ENCODE data around the gene CCDC187.

The CCDC187 gene

DNA sequence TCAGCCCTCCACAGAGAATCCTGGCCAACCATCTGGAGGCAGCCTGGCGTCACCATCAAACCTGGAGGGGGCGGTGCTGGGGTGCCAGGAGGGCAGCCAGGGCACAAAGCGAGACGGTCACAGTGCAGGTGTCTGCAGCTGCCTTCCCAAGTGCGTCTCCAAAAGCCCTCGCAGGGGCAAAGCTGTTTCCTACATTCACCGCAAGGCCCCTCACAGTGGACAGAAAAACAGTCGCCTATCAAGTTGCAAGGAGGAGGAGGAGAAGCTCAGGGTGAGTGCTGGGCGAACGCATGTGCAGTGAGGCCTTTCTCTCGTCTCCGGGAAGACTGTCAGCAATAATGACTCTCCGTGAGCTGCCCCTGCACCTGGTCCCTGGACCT, 81.0 kb downstream of the CCDC187 start:
- no peak for DNase-seq

DNA sequence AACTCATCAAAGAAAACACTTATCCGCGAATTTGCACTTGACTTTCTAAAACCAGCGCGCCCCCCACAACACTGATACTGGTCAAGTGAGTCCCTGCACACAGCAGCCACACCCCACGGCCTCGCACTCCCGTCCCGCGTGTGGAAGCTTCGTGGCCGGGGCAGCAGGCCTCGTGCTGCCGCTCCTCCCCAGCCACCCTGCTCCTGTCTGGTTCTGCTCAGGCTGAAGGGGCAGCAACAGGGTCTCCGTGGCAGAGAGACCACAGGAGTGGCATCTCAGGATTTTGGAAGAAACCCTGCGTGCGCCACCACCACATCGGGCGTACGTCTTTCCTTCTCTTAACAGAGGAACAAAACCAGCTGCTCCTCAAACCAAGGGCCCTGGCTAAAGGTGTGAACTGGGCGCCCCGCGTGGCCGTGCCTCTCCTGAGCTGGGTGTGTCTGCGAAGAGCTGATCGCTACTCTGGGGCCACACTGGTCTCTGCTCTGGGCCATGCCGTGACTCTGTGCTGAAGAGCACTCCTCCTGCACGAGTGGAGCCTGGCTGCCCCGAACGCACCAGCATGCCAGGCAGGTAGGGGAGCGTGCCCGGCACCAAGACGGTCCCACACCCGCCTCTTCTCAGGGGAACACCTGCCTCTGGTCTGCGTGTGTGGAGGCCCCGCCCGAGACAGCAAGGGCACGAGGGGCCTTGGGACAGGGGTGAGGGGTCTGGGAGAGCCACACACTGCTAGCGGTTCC, 81.6 kb downstream of the CCDC187 start:
- no peak for DNase-seq

DNA sequence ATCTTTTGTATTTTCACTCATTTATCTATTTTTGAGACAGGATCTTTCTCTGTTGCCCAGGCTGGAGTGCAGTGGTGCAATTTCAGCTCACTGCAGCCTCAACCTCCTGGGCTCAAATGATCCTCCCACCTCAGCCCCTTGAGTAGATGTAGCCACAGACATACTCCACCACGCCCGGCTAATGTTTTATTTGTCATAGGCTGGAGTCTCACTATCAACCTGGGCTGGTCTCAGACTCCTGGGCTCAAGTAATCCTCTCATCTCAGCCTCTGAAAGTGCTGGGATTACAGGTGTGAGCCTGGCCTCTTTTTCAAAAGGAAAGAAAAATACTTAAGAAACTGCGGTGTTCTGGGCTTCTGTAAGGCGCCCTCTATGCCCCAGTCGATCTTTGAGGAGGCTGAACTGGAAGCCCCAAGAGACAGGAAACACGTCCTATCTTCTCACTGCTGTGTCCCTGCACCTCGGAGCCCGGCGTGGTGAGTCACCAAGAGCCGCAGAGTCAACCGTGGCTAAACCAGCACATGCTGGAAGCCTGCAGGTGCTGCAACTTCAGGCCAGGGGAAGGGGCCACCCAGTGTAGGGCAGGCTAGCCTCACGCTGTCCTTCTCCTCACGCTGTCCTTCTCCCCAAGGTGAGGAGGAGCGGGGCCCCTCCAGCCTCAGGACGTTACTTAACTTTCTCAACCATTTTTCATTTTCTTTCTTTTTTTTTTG, 83.7 kb downstream of the CCDC187 start:
- no peak for DNase-seq

DNA sequence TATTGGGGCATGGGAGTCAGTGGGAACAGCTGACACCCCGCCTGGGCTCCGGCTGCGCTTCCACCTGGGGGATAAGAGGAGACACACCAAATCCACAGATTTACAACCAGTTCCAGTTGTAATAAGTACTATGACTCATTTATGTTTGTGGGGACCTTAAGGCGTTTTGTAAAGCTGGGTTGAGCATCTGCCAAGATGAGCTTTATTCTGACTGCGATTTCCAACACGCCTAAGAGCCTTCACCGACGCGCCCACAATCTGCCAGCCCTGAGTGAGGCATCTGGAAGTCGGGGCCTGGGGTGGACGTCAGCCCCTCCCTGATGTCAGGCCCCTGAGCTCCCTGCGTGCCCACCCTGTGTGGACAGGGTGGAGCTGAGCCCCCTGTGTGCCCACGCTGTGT, 84.6 kb downstream of the CCDC187 start:
- no peak for DNase-seq

DNA sequence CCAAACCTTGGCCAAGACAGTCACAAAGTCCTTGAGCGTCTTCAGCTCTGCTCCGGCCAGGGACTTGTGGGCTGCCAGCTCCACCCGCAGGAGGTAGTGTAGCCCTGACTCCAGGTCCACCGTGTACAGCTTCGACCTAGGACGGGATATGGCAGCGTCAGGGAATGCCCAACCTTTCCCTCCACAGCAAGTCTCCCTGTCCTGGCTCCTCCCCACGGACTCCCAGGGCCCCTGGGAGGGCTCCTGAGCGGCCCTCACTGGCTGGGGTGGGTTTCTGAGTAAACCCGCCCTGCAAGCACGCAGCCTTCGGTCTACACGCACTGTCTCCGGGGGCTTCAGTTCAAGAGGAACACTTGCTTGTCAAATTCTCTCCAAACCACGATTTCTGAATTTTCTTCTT, 85.2 kb downstream of the CCDC187 start:
- no peak for DNase-seq

DNA sequence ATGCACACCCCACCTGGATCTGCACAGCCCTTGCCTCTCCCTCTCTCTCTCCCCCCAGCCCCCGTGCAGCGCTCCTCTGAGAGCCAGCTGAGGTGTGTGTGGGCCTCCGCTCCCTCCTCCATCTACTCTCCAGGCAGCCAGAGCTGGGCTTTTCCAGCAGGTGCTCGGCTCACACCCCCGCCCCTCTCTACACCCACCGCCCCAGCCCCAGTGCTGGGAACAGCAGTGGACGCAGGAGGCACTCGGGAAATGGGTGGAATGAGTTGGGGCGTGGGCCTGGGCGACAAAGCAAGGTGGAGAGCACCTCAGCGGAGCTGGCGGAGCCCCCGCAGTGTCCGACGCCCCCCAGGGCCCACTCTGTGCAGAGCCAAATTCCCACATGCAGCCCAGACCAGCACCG, 85.6 kb downstream of the CCDC187 start:
- DNase-seq = no peak

DNA sequence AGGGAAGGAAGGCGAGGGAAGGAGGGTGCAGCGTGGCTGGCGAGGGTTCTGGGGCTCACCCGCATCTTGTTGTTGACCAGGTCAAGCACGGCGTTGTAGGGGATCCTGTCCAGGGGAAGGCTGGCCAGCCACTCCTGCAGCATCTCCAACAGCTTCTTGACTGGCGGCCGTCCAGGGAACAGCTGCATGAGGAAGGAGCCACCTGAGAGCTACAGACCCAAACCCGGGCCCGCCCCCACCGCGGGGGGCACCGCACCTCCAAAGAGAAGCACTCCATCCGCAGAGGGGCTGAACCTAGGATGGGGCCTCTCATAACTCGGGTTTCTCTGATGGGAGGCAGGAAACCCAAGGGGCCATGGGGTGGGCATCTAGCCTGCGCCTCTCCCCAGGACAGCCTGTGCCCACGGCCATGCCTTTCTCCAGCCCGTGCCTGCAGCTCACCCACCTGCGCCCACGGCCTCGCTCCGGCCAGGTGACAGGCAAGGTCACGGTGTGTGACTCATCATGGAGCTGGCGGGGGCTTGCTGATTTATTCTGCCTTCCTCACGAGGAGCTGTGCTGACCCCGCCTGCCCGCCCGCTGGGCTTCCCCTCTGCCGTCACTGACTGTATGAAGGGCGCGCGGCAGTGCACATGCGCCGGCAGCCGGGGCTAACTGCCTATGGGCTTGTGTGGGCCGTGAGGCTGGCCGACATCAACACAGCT, 87.2 kb downstream of the CCDC187 start:
- no peak for DNase-seq

DNA sequence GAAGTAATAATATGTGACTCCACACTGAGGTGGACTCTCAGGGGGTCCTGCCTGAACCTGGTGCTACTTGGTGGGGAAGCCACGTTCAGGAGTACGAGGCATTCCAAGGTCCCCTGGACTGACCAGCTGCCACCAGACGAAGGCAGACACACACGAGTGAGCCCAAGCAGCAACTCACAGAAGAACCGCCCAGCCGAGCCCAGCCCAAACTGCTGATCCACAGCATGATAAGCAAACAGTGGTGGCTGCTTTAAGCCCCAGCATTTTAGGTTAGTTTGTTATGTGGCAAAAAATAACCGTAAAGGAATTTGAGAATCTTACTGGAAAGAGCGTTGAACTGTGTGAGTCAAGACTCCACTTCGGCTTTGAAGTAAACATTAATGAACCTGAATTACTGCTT, 90.2 kb downstream of the CCDC187 start:
- no peak for DNase-seq

DNA sequence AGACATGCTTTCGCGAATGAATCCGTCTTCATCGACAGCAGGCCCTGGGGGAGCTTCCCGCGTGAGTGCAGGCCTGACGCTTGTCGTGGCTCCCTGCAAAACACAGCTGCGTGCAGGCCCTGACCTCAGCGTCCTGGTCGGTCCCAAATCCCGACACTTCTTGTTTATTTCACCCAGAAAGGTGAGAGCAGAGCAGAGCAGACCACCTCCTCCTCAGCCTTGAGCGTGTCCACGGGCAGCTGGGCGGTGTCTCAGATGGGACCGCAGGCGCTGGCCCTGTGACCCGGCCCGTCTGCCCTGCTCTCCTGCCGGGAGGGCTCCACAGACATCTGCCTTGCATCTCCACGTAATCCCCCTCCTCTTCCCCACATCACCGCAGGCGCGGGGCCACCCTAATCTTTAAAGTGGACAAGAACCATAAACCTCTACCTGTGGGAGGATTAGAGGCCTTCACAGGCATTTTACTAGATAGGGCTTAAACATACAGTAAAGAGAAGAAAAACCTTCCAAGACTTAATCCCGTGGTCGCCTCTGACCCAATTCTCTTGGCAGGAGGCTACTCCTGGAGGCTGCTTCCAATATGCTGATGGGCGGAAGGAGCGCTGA, 91.4 kb downstream of the CCDC187 start:
- DNase-seq = no peak

DNA sequence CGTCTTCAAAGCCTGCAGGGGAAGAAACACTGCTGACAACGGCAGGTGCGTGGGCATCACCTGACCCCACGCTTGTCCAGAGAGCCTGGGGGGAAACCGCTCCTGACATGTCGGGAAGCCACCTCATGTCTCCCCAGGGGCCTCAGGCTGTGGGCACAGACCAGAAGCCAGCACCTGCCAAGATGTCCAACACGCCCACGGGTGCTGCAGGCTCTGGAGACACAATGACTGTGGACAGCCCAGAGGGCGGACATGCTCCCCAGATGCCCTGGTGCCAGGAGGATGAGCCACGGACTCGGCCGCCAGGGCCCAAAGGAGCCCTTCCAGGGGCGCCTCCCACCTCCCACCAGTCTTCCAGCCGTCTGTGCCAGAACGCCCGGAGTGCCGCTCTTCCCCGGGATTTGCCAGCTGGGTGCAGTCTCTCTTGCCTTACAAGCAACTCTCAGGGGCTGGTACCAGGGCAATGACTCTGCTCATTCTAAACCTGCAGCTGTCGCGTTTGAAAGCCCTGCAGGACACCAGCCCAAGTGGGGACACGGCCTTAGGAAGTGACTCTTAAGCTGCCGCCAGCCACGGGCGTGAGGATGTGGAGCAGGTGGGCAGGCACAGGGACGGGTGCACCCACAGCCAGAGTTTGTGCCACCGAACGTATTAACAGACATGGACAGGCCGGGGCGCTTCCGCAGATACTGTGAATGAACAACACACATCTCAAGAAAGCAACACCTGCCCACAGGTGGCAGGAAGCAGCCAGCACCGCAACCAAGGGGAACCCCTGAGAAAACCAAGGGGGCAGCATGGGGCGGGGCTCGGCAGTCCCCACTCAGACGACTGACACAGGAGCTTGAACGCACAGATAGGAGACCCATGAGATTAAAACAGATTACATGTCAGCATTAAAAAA, 92.2 kb downstream of the CCDC187 start:
- DNase-seq = no peak

DNA sequence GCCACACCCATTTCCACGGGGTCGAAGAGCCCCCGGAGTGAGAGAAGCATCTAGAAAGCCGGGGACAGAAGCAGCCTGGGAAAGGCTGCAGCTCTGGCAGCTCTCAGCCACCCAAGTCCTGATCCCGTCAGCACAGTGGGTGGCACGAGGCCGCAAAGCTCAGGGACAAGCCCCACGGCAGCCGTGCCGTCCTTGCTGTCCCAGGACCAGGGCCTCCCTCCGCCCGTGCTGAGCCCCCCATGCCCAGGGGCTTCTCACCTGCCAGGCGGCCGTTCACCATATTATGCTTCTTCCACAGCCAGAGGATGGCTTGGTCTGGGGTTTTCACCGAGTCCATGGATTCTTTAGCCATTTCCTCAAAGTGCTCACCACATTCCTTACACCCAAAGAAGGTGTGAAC, 92.9 kb downstream of the CCDC187 start:
- no peak for DNase-seq

DNA sequence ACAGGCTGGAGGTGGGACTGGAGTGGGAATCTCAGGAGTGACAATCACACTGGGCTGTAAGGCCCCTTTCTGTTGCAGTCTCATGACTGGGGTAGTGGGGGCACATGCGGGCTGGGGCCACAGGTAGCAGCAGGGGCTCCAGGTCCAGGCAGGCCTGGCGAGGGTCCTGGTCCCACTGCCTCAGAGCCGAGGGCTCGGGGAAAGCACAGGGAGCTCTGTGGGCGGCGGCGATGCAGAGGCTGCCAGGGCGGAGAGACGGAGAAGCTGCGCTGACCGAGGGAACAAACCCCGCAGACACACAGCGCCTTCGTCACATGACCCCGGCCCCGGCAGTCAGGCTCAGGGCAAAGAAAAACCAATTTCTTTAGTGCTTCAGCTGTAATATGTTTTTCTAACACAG, 93.6 kb downstream of the CCDC187 start:
- no peak for DNase-seq

DNA sequence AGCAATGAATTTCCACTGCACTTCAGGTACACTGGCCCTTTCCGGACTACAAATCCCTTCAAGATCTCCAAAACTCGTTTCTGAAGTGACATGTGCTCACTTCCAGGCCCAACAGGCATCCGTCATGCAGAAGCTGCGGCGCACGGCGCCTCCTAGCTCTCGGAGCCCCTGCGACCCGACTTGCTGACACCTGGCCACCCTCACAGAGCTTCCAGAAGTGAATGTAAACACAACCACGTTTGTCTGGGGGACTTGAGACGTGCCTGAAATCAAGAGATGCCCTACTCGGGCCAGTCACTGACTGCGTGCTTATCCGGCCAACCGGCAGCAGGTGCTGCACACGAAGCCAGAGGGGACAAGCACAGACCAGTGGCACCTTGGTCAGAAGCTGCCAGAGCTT, 94.1 kb downstream of the CCDC187 start:
- DNase-seq = no peak

DNA sequence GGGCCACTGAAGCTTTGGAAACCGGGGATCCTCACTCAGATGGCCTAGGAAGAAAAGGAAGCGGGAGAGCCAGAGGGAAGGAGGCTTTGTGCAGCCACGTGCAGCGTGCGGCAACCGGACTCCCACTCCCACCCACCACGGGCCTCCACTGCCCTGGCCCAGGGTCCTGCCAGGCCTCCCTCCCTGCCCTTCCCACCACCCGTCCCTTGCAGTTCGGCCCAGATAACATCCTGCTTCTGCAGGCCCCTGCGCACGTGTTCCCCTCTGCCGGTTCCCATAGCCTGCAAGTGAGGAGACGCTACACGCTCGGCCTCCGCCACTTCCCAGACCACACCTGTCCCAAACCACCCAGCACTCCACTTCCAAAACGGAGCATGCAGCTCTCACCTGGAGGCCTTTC, 94.7 kb downstream of the CCDC187 start:
- DNase-seq = no peak

DNA sequence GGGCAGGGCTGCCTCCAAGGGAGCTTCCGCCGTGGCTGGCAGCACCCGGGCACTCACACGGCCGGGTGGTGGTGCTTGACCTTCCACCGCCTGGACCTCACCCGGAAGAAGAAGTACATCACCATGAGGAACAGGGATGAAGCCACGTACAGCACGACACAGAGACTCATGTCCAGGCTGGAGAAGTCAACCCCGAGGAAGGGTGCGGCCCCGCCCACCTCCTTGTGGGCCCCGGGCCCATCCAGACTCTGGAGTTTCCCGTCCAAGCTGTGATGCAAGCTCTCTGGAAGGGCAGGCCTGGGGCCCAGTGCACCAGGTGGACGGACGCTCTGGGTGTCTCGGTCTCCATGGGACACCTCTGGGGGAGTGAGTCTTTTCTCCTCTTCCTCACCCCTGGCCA, 95.2 kb downstream of the CCDC187 start:
- DNase-seq = no peak

DNA sequence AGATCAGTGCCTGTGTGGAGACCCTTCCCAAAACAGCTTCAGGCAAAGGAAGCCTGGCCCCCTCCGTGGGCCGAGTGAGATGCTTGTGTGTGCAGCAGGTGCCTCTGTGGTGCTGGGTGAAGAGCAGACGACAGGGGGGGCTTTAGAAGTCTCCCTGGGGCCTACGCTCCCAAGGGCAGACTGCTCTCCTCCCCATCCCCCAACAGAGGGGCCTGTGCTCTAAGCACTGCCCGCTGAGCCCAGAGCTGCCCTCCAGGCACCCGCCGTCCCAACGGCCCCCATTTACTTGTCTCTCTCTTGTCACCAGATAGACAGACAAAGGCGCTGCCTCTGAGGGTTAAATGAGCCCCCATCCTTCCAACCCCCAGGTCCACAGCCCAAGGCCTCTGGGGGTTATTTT, 96.3 kb downstream of the CCDC187 start:
- DNase-seq = no peak

DNA sequence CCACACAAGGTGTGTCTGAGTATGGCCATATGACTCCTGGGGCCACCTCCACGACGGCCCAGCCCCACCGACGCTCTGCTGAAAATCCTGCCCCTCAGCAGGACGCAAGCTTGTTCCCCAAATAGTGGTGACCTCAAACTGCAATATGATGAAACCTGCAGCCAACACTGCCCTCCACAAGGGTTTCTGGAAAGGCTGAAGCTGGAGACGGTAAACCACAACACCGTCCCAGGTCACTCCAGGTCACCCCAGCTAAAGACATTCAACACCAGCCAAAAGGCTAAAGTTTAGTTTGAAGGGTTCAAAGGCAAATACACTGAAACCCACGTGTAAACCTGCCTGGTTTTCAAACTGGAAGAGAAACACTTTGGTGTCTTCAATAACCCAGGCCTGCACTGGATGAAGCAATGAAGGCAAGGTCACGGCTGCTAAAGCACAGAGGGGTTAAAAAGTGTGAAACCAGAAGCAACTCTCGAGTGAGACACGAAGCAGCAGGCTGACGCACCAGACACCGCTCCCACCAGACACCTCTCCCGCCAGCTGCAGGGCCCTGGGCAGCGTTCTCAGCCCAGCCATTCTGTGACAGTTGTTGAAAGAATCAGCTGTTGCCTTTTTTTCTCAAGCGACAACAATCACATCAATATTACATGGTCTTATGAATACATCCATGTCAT, 97.2 kb downstream of the CCDC187 start:
- DNase-seq = peak; percentile 82

DNA sequence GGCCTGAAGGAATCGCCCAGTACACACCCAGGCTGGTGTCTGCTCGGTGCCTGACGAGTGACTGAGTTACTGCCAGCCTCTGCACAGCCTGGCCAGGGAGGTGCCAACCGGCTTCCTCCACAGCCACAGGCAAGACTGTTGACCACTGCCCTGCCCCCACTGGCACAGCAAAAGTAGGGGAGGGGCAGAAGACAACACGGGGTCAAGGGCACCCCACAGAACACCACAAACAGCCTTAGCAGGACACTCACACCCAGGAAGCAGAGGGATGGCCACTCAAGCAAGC, 98.2 kb downstream of the CCDC187 start:
- DNase-seq = no peak

DNA sequence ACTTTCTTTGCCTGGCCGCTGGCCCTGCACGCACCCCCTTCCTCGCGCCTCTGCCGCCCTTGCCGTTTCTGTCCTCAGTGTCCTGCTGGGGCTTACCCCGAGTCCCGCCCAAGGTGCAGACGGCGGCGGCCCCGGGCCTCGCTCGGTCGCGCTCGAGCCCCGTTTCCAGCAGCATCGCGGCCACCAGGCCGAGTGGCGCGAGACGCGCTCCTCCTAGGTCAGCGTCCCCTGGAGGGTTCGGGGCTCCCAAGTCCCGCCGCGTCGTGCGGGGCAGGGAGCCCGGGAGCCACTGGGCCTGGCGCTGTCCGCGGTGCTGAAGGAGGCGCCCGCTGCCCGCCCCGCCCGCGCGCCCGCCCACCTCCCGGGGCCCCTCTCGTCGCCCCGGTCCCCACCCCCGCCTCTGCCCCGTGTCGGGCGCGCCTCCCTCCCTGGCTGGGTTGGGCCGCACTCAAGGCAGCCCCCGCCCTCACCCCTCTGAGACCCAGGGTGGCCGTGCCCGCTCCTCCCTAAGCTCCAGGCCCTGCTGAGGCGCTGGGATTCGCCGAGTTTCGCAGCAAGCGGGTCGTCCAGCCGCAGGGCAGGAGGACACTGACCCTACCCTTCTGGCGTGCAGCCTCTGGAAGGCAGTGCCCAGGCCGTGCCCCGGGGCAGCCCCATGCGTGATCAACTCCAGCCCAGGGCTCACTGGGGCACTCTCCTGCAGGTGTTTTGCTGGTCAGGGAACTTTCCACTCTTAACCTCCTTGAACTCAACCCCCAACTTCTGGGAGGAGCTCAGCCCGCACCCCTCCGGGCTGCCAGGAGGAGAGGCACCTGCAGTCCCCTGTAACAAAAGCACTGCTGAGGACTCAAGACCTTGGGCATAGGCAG, 98.8 kb downstream of the CCDC187 start, which contains the start of gene LHX3:
TSS of gene LHX3 (minus strand) at position 291 of the 869 bp plus-strand sequence. CDS start at position 175, 116 bp downstream.
- no peak for DNase-seq

DNA sequence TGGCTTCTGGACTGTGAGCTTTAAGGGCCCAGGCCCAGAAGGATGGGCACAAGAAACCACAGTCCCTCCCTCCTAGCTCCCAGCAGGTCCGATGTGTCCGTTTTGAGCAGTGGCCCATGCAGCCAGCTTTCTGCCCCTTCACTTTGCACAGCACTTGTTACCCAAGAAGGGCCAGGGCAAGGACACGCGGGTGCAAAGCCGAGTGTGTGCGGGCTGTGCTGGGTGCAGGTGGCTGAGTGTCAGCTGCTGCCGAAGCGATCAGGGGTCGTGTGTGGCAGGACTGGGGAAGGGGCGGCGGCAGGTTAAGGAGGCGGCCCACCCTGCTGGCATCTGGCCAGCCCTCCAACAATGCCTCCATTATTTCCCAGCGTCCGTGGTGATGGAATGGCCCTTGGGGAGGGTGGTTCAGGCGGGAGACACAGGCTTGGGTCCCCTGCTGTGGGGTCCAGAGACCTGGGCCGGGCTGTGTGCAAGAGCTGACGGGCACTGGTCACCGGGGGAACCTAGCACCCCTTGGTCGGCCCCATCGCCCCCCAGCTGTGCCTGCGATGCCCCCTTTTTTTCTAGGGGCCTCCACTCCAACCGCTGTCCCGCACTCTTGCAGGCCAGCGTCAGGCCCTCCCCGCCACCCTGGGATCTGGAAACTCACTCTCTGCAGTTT, 99.6 kb downstream of the CCDC187 start:
- no peak for DNase-seq

All from OCI-M1 (cell line).